IPS-20b (cell line): Measurements from ENCODE around the gene NR4A3.

ENCODE experiments used
- H3K27ac ChIP-seq: one replicate; pipeline ENCODE4 v1.5.1; 2013; ENCODE audit warnings: low read length
- H3K27me3 ChIP-seq: 2 replicates; pipeline ENCODE4 v1.6.1; 2013; ENCODE audit warnings: mild to moderate bottlenecking, low read length, inconsistent platforms; ENCODE audit not compliant: insufficient read depth
- H3K36me3 ChIP-seq: 2 replicates; pipeline ENCODE4 v1.6.1; 2013; ENCODE audit warnings: low read depth, mild to moderate bottlenecking, inconsistent platforms, low read length, moderate library complexity; ENCODE audit not compliant: insufficient read depth
- H3K4me1 ChIP-seq: 2 replicates; pipeline ENCODE4 v1.6.1; 2013; ENCODE audit warnings: mild to moderate bottlenecking, control low read depth, inconsistent platforms, low read length, moderate library complexity; ENCODE audit not compliant: insufficient read depth
- H3K4me3 ChIP-seq: 2 replicates; pipeline ENCODE4 v1.5.1; 2013; ENCODE audit warnings: mild to moderate bottlenecking, low read length, inconsistent platforms
- H3K9ac ChIP-seq: 2 replicates; pipeline ENCODE4 v1.6.1; 2013; ENCODE audit warnings: low read depth, mild to moderate bottlenecking, inconsistent platforms, low read length, moderate library complexity
- H3K9me3 ChIP-seq: 2 replicates; pipeline ENCODE4 v1.6.1; 2013; ENCODE audit warnings: mild to moderate bottlenecking, low read depth, low read length, inconsistent platforms; ENCODE audit not compliant: insufficient read depth

Gene NR4A3

DNA sequence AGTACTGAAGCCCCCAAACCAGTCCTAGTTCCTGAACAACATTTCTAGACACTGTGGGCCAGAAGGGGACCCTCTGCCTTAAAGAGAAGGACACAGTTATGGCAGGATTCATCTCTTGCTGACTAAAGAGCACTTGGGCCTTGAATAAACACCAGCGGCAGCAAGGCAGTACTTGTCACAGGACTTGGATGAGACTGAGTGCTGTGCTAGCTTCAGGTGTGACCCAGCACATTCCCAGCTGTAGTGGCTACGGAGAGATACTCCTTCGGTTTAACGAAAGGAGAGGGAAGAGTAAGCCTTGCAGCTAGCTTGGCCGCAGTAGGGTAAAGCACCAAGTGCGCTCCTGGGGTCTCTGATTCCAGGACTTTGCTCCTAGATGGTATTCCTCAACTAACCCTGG lies 73.8 kb downstream of the NR4A3 start:
- 0 out of 2 replicates have a peak, but pooled peaks cover 4% of the 10 kb centered on the region for H3K4me1 ChIP-seq
- no peaks in the 10 kb centered on the region for H3K36me3 ChIP-seq
- no peaks in the 10 kb centered on the region for H3K9me3 ChIP-seq
- H3K9ac ChIP-seq, result no peak overlapping the region
- no peaks in the 10 kb centered on the region for H3K27me3 ChIP-seq
- no peak overlapping the region for H3K27ac ChIP-seq
- no peak overlapping the region for H3K4me3 ChIP-seq

DNA sequence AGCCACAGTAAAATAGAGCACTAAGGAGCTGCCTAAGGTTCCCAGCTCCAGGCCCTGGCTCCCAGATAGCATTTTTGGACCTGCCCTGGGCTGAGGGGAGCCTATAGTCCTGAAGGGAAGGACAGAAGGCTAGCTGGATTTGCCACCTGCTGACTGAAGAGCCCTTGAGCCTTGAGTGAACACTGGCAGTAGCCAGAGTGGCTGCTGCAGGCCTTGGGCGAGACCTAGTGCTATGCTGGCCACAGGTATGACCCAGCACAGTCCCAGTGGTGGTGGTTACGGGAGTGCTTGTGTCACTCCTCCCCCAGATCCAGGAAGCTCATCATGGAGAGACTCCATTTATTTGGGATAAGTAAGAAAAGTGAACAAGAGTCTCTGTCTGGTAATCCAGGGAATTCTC lies 74.4 kb downstream of the NR4A3 start:
- Histone ChIP-seq H3K9me3 (no peaks in the 10 kb centered on the region), H3K27me3 (no peaks in the 10 kb centered on the region), H3K4me3 (no peak overlapping the region), H3K4me1 (0 out of 2 replicates have a peak, but pooled peaks cover 4% of the 10 kb centered on the region), H3K36me3 (no peaks in the 10 kb centered on the region), H3K27ac (no peak overlapping the region), H3K9ac (no peak overlapping the region)

DNA sequence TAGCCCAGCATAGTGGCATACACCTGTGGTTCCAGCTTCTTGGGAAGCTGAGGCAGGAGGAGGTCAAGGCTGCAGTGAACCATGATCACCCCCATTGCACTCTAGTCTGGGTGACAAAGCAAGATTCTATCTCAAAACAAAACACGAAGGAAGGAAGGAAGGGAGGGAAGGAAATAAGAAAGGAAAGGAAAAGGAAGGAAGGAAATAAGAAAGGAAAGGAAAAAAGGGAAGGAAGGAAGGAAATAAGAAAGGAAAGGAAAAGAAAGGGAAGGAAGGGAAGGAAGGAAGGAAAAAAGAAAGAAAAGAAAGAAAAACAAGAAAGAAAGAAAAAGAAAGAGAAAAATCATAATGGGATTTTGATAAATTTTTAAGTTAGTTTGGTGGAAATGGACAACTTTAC lies 81.7 kb downstream of the NR4A3 start:
- Histone ChIP-seq H3K4me1 (peaks cover 6% of the 10 kb centered on the region; the same call in 1 of the 2 replicates), H3K9ac (no peak overlapping the region), H3K4me3 (no peak overlapping the region), H3K27ac (no peak overlapping the region), H3K36me3 (no peaks in the 10 kb centered on the region), H3K9me3 (no peaks in the 10 kb centered on the region), H3K27me3 (no peaks in the 10 kb centered on the region; the same call in 1 of the 2 replicates)

DNA sequence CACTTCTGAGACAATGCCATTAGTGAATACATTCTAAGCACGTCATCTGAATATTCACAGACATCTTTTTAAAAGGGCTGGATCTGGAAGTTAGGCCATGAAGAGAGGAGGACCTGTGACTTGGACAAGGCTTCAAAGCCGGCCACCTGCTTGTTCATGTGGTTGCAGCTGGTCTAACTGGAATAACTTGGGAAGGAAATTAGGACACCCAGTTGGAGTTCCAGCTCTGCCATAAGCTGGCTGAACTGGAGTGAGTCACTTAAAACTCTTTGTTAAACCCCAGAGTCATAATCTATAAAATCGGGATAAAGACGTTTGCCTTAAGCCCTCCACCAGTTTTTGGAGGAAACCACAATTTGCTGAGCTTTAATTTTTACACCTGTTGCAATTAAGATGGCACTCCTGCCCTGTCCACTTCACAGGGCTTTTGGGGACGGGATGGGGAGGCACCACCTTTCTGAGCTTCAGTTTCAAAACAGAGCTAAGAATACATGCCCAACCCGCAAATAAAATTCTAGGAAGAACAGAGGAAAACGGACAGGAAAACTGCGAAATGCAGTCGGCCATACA lies 84.2 kb downstream of the NR4A3 start:
- Histone ChIP-seq H3K4me3 (peak overlapping the region; percentile 77), H3K36me3 (no peaks in the 10 kb centered on the region), H3K4me1 (peaks cover 6% of the 10 kb centered on the region; the same call in 1 of the 2 replicates), H3K9me3 (no peaks in the 10 kb centered on the region), H3K9ac (peak overlapping the region; percentile 65; the same call in 1 of the 2 replicates), H3K27ac (no peak overlapping the region), H3K27me3 (no peaks in the 10 kb centered on the region; the same call in 1 of the 2 replicates)

DNA sequence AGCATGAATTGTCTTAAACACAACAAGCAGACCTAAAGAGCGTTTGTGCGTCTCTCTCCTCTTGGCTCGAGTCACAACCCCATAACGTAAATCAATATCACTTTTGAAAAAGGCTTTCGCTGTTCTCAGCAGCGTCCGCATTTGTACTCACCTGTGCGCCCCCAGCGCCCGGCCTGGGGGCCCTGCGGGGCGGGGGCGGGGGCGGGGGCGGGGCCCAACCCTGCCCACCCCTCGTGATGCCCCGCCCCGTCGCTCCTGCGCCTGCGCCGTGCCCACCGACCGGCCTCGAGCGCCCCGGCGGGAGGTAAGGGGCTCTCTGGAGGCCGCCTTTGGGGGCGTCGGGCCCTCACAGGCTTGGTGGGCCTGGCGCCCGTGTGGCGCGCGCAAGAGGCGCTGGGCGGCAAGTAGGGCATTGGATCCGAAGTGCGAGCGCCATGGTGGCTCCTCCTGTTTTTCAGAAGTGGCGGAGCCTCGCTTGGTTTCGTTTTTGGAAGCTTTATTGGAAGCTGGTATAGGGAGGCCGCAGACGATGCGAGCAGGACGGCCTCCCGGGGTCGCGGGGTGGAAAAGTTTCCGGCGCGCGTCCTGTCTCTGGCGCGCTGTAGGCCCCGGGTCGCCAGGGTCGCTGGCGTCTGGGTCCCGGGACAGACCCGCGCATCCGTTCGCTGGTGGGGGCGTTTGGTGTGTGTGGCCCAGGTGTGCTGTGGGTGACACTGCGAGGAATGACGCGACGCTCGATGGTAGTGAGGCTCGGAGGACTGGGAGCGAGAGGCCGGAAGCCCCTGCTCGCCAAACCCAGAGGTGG lies 84.9 kb downstream of the NR4A3 start, which contains the start of gene STX17:
TSS of gene STX17 (plus strand) at position 252 of the 805 bp plus-strand sequence. CDS start 8,586 bp downstream, outside the sequence.
- Histone ChIP-seq H3K9me3 (no peaks in the 10 kb centered on the region), H3K4me3 (peak within 1 kb of the TSS; percentile 88), H3K27ac (no peak within 1 kb of the TSS), H3K27me3 (no peaks in the 10 kb centered on the region; the same call in 1 of the 2 replicates), H3K36me3 (no peaks in the 10 kb centered on the region), H3K4me1 (peaks cover 6% of the 10 kb centered on the region; the same call in 1 of the 2 replicates), H3K9ac (peak within 1 kb of the TSS; percentile 84; the same call in 1 of the 2 replicates)

DNA sequence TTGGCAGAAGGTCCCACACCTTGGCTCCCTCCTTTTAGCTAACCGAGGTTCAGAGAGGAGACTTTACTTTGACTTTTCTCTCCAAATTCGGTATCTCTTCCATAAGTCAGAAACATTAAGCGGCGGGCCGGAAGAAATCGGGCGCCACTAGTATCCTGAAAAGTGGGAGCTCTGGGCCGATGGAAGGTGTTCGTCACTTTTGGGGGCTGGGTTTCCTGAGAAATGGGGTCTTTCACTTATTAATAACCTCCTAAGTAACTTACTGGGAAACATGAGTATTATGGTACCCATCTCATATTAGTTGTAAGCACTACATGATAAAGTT lies 85.5 kb downstream of the NR4A3 start:
- no peaks in the 10 kb centered on the region; the same call in 1 of the 2 replicates for H3K27me3 ChIP-seq
- no peaks in the 10 kb centered on the region for H3K9me3 ChIP-seq
- H3K27ac ChIP-seq, result no peak overlapping the region

DNA sequence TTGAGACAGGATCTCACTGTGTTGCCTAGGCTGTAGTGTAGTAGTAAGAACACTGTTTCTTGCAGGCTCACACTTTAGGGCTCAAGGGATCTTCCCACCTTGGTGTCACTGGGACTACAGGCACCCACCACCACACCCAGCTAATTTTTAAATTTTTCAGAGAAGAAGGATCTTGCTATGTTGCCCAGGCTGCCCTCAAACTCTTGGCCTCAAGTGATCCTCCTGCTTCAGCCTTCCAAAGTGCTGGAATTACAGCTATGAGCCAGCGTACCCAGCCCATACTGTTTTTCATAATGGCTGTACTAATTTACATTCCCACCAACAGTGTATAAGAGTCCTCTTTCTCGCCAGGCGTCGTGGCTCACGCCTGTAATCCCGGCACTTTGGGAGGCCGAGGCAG lies 89.9 kb downstream of the NR4A3 start:
- Histone ChIP-seq H3K9me3 (no peaks in the 10 kb centered on the region), H3K4me1 (no peaks in the 10 kb centered on the region; the same call in 1 of the 2 replicates), H3K36me3 (no peaks in the 10 kb centered on the region), H3K27ac (no peak overlapping the region), H3K27me3 (no peaks in the 10 kb centered on the region), H3K4me3 (no peak overlapping the region), H3K9ac (no peak overlapping the region)

More for the DNA sequence above, 85.5 kb downstream of the NR4A3 start:
- Histone ChIP-seq H3K9ac (peak overlapping the region; percentile 84; the same call in 1 of the 2 replicates), H3K4me3 (peak overlapping the region; percentile 88), H3K4me1 (peaks cover 6% of the 10 kb centered on the region; the same call in 1 of the 2 replicates), H3K36me3 (no peaks in the 10 kb centered on the region)
